Measurements from ENCODE around the gene SRBD1. TPM values are rescaled to one million over a fixed set of nuclear protein-coding genes. Genes with fewer than 3 reads are reported as not detected.

SRBD1 gene
- total and polyA plus RNA-seq, 2 donors (not counting 1 experiment from before 2014, with no cell fraction given): 9.6 to 18.7 TPM

- no peaks in the 10 kb centered on the region for H4K20me1 ChIP-seq (ENCODE audit: control insufficient read depth, extremely low read depth, insufficient read depth, low read length)
- H3K9ac ChIP-seq (ENCODE audit: insufficient read depth, low read length): no peak overlapping the region
- no peak overlapping the region for H2AFZ ChIP-seq (ENCODE audit: low read length)
- no peak overlapping the region for H3K27ac ChIP-seq (ENCODE audit: insufficient read depth, low read length)
- H3K9me3 ChIP-seq (ENCODE audit: control insufficient read depth, insufficient read depth, low read depth, low read length): no peaks in the 10 kb centered on the region
- peaks cover 5% of the 10 kb centered on the region for H3K27me3 ChIP-seq (ENCODE audit: control insufficient read depth, insufficient read depth, low read length)
- TF ChIP-seq CTCF (conservative IDR thresholded peaks at IDR 0.05 in 1 of 2, IDR thresholded peaks at IDR 0.05 in 1 of 2; ENCODE audit: low read depth in 1 of 2, low read length in 2 of 2) (no peak), EZH2 (IDR thresholded peaks at IDR 0.05; ENCODE audit: low read length, missing control alignments) (no peak)
- no peak for DNase-seq (ENCODE audit: low read depth in 2 of 2)
- no peaks in the 10 kb centered on the region for H3K4me1 ChIP-seq (ENCODE audit: control insufficient read depth, extremely low read depth, insufficient read depth, low read length)
- no peaks in the 10 kb centered on the region for H3K79me2 ChIP-seq (ENCODE audit: control insufficient read depth, insufficient read depth, low read length)
- H3K4me2 ChIP-seq (ENCODE audit: extremely low read depth, insufficient read depth, low read length): no peak overlapping the region
- H3K4me3 ChIP-seq (replicated peaks in 1 of 4; ENCODE audit: control extremely low read depth in 1 of 4, insufficient read depth in 1 of 4, low read depth in 3 of 4, low read length in 4 of 4): no peak overlapping the region
- no peaks in the 10 kb centered on the region for H3K36me3 ChIP-seq (ENCODE audit: control insufficient read depth, insufficient read depth, low read length)
Measured at GRCh38 chr2:45626387-45627221, 15.5 kb upstream of the SRBD1 start.

GRCh38 chr2:45625824-45626223 is 14.8 kb upstream of the SRBD1 start:
- no peak for DNase-seq (ENCODE audit: low read depth in 2 of 2)
- TF ChIP-seq EZH2 (IDR thresholded peaks at IDR 0.05; ENCODE audit: low read length, missing control alignments) (no peak), CTCF (conservative IDR thresholded peaks at IDR 0.05 in 1 of 2, IDR thresholded peaks at IDR 0.05 in 1 of 2; ENCODE audit: low read depth in 1 of 2, low read length in 2 of 2) (no peak)
- Histone ChIP-seq H3K9me3 (ENCODE audit: control insufficient read depth, insufficient read depth, low read depth, low read length) (no peaks in the 10 kb centered on the region), H3K4me3 (replicated peaks in 1 of 4; ENCODE audit: control extremely low read depth in 1 of 4, insufficient read depth in 1 of 4, low read depth in 3 of 4, low read length in 4 of 4) (no peak overlapping the region), H3K36me3 (ENCODE audit: control insufficient read depth, insufficient read depth, low read length) (no peaks in the 10 kb centered on the region), H3K79me2 (ENCODE audit: control insufficient read depth, insufficient read depth, low read length) (no peaks in the 10 kb centered on the region), H4K20me1 (ENCODE audit: control insufficient read depth, extremely low read depth, insufficient read depth, low read length) (no peaks in the 10 kb centered on the region), H3K27ac (ENCODE audit: insufficient read depth, low read length) (no peak overlapping the region), H3K9ac (ENCODE audit: insufficient read depth, low read length) (no peak overlapping the region), H3K27me3 (ENCODE audit: control insufficient read depth, insufficient read depth, low read length) (peaks cover 5% of the 10 kb centered on the region), H2AFZ (ENCODE audit: low read length) (no peak overlapping the region), H3K4me1 (ENCODE audit: control insufficient read depth, extremely low read depth, insufficient read depth, low read length) (no peaks in the 10 kb centered on the region), H3K4me2 (ENCODE audit: extremely low read depth, insufficient read depth, low read length) (no peak overlapping the region)

- TF ChIP-seq EZH2 (IDR thresholded peaks at IDR 0.05; ENCODE audit: low read length, missing control alignments): no peak
- no peak for TF ChIP-seq CTCF (conservative IDR thresholded peaks at IDR 0.05 in 1 of 2, IDR thresholded peaks at IDR 0.05 in 1 of 2; ENCODE audit: low read depth in 1 of 2, low read length in 2 of 2)
- no peak overlapping the region for H3K9ac ChIP-seq (ENCODE audit: insufficient read depth, low read length)
- H3K27ac ChIP-seq (ENCODE audit: insufficient read depth, low read length): no peak overlapping the region
- H3K27me3 ChIP-seq (ENCODE audit: control insufficient read depth, insufficient read depth, low read length): peaks cover 5% of the 10 kb centered on the region
- H3K4me1 ChIP-seq (ENCODE audit: control insufficient read depth, extremely low read depth, insufficient read depth, low read length): no peaks in the 10 kb centered on the region
- no peak overlapping the region for H3K4me2 ChIP-seq (ENCODE audit: extremely low read depth, insufficient read depth, low read length)
- no peak overlapping the region for H2AFZ ChIP-seq (ENCODE audit: low read length)
- H3K4me3 ChIP-seq (replicated peaks in 1 of 4; ENCODE audit: control extremely low read depth in 1 of 4, insufficient read depth in 1 of 4, low read depth in 3 of 4, low read length in 4 of 4): no peak overlapping the region
- H4K20me1 ChIP-seq (ENCODE audit: control insufficient read depth, extremely low read depth, insufficient read depth, low read length): no peaks in the 10 kb centered on the region
- H3K9me3 ChIP-seq (ENCODE audit: control insufficient read depth, insufficient read depth, low read depth, low read length): no peaks in the 10 kb centered on the region
- H3K36me3 ChIP-seq (ENCODE audit: control insufficient read depth, insufficient read depth, low read length): no peaks in the 10 kb centered on the region
- no peak for DNase-seq (ENCODE audit: low read depth in 2 of 2)
- no peaks in the 10 kb centered on the region for H3K79me2 ChIP-seq (ENCODE audit: control insufficient read depth, insufficient read depth, low read length)
Measured at GRCh38 chr2:45623098-45623497, 12.0 kb upstream of the SRBD1 start.

All from fibroblast of lung (primary cell).